DMS53 treated with DMSO at 0.1 percent for 48 hours (cell line): ENCODE data around the gene NMNAT1.
A peak's percentile ranks its signal among the peaks of the same experiment; 100 is the strongest.
"Not testable (repeated sequence)": the region's sequence is repeated elsewhere in the genome, so short reads cannot be mapped to it uniquely, and the experiment has no call there.

Experiments used
- DNase-seq: peaks from one replicate; lab custom pipeline; 2025; ENCODE audit not compliant: unreplicated experiment; lab: John Stamatoyannopoulos, UW

NMNAT1 gene

GRCh38 chr1:9917901-9918300, 25.4 kb upstream of the NMNAT1 start:
- no peak for DNase-seq

- DNase-seq, result no peak
Observed at GRCh38 chr1:9920606-9921005, 22.7 kb upstream of the NMNAT1 start.

DNA sequence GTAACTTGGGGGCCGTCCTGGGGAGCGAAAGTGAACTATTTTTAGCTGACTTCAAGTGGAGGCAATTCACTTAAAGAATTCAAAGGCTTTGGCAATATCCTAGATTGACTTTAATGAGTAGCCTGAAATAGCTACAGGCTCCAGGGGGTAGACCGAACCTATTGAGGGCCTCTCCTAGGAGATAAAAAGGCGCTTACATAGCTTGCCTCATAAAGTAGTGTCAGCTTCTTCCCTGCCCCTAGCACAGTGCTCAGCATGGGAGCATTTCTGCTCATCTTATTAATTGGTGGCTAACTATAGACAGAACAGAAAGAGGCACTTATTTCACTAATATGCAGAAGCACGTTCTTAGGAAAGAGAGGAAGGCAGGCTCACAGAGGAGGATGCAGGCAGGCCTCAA, 20.9 kb upstream of the NMNAT1 start:
- DNase-seq, result no peak

GRCh38 chr1:9927259-9927658, 16.0 kb upstream of the NMNAT1 start:
- DNase-seq, result no peak

DNA sequence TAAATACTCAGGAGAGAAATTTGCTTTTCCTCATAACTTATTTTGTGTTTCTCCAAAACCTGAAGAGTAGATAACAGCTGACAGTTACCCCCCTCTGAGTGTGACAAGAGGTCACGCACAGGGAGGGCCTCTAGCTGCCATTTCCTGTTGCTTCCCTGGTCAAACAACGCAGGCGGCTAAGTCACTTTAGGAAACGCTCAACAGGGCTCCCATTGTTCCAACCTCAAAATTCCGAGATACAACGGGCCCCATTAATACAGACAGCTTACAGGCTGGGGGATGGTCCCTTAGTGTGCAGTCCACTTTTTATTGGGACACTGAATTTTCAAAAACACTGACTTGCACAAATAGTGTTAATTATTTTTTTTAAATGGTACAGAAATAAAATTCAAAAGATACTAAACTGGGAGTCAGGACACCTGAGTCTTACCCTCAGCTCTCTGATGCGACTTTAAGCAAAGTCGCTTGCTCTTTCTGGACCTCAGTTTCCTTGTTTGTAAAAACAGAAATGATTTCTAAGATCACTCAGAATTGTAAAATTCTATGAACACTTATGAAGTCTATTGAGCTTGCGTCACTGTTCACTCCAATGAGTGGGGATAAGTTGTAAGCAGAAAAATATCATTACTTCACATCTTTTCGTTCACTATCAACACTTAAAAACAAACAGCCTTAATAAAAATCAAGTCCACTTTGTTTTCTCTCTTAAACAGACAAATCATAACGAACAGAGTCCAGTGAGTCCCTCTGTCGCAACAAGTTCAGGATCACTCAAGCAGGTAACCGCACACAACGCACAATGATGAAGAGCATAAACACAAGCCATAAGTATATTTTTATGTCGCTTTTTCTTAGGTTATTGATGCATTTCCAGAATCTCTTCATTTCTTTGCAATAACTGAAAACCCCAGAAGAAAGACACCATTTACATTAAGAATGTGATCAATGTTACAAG, 13.6 kb upstream of the NMNAT1 start:
- no peak for DNase-seq

DNA sequence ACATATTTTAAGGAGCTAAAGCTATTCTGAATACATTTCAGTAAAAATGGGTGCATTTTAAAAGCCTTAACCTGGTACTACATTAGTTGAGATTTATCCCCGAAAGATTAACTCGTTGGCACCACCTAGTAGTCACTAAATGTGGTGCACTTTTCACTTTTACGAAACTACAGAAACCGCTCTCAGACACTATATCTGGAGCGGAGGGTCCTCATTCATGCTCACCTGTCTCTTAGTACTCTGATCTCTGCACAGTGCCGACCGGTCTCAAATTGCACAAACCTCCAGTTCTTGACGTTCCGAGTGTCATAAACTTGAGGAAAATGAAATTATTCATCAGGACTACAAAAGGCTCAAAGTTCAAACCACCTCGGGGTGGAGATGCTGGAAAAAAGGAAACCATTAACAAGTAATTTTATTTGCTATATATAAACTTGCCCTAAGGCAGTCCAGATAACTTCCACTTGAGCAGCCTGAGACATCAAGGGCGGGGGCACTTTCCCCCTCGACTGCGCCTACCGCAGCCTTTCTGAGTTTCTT, 806 bp upstream of the NMNAT1 start:
- DNase-seq, result peak; percentile 35

DNA sequence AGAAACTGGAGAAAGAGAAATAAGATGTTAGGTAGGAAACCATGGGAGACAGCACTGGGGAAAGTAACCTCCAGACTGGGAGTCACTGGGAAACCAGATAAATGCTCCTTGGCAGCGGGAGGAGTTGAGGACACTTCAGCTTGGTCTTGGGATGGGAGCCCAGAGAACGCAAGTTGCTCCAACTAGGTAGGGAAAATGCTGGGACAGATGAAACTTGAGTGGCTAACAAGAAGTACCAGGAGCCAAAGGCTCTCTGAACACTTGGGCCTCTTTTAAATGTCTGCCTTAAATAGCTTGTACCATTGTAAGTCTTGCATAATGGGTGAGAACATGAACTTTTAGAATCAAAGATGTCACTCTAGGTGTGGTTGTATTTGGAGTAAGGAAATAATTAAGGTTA, 3.0 kb downstream of the NMNAT1 start:
- DNase-seq, result no peak

DNA sequence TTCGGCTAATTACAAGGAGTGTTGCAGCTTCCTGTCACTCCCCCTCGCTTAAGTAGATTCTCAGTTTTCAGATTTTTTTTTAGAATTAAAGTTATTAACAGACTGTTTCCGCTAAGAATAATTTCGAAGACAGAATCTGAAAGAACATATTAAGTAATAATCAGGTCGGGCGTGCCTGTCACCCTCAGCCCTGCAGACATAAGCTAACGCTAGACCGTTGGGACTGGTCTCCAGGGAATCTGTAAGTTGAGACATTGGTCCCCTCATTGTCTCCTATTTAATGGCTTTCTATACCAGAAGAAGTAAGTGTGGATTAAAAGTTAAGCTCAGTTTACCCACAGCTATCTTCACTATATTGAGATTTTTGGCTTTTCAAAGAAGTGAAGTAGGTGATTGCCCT, 14.5 kb downstream of the NMNAT1 start:
- DNase-seq, result no peak

DNA sequence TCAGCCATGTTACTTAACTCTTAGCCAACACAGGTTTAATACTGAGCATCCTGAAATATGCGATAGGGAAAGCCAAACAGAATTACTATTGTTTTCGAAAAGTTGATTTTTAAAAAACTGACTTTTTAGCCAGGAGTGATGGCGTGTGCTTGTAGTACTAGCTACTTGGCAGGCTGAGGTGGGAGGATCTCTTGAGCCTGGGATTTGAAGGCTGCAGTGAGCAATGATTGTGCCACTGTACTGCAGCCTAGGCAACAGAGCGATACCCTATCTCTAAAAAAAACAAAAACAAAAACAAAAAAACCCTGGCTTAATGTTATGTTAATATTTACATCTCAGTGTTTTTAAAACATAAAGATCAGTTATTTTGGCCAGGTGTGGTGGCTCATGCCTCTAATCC, 16.7 kb downstream of the NMNAT1 start:
- no peak for DNase-seq

DNA sequence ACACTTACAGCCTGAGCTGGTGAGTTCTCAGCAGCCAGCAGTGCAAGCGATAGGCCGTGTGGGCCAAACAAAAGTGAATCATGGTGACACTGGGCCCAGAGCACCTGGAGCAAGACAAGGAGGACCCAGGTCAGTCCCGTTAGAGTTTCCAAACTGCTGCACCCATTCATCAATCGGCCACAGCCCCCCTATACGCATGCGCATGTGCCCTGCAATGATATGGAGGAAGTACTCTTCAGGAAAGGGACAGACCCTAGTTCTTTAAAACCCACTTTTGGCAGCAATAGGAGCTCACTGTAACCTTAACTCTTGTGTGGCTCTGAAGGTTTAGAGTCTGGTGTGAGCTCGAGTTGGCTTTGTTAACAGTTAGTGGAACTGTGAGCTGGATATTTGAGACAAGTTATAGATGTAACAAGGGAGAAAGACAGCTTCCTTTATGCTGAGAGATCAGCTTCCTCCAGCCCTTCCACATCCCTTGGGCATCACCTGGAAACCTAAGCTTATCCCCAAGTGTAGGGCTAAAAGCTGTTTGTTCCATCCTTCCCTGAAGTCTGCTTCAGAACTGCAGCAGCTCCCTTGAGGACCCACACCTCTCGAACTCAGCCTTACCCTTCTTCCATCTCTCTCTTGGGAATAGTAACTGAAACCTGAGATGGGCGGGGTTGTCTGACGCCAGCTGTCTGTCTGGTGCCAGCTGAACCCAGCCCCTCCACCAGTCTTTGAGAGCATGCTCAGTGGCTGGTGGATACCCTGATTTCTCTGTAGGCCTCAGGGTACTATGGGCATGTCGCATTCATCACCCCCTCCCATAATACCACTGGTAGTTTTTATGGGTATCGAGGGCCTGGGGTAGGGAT, 17.7 kb downstream of the NMNAT1 start:
- DNase-seq, result no peak

DNA sequence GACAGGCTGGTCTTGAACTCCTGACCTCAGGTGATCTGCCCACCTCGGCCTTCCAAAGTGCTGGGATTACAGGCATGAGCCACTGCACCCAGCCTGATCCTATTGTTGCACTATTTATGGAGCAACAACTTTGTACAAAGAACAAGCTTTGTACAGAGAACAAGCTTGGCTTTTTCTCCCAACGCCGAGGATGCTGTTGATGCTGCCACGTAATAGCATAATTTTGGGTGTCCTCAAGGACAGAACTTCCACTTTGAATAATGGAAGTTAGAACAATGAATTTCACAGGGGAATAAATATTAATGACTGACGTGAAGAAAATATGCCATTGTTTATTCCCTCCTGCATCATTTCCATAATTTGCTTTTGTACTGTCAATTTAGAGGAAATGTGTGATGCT, 41.0 kb downstream of the NMNAT1 start:
- no peak for DNase-seq

DNA sequence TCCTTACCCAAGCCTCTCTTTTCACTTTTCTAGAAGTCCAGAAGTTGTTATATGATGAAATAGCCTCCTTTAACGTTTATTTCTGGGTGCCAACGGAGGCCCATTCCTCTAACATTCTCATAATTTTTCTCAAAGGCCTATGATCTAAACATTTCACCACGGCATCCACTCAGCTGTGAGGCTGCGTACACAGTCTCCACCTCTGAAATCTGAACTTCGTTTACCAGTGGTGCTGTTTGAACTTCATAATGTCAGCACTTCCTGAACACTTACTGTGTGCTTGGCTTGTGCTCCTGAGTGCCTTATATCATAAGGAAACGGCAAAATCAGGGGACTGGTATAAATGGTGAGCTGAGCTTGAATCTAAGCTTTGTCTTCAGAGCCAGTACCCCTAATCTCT, 41.7 kb downstream of the NMNAT1 start:
- DNase-seq, result no peak

DNA sequence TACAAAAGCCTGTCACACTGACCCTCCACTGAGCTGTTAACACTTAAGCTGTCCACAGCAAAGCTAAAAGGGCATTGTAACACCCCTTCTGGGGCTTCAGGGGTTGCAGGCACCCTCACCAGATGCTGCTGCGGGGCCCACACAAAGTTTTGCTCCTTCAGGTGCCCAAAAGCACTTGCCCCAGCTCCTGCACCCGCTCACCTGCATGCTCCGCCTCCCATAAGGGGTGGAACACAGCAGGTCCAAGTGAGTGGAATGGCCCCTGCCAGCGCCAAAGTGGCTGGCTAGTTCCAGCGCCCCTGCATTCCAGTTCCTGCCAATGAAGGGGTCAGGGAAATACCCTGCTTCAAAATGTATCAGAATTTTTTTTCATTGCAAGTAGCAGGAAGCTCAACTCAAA, 46.5 kb downstream of the NMNAT1 start:
- DNase-seq, result no peak

DNA sequence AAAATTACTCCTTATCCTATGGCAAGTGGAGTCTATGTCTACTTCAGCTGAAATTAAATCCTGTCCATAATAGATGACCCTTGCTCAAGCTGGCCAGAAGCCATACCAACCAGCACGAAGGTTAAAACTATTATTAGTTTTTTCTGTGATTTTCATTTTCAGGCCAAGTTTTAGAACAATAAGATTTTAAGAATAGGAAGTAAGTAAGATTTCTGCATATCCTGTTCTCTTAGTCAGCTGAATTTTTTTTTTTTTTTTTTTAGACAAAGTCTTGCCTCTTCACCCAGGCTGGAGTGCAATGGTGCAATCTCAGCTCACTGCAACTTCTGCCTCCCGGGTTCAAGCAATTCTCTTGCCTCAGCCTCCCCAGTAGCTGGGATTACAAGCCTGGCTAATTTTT, 47.7 kb downstream of the NMNAT1 start:
- DNase-seq, result no peak

GRCh38 chr1:9992910-9993309, 49.6 kb downstream of the NMNAT1 start:
- no peak for DNase-seq

DNA sequence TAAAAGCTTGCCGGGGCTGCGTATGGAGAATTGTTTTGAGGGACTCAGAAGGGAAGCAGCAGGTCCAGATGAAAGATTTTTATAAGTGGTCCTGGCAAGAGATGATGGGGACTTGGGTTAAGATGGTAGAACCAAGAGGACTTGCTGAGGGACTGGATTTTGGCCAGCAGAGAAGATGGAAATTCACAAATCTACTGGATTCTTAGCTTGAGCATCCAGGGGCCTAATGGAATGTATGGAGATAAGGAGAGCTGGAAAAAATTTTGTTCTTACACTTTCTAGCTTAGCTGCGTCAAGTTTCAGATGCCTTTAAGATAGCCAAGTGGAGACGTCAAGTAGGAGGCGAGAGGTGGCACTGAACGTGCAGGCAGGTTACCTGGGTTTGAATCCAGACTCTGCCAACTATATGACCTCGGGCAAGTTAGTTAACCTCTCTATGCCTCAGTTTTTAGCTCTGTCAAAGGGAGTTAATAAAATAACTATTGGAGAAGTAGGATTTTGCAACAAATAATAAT, 50.3 kb downstream of the NMNAT1 start:
- DNase-seq, result no peak

DNA sequence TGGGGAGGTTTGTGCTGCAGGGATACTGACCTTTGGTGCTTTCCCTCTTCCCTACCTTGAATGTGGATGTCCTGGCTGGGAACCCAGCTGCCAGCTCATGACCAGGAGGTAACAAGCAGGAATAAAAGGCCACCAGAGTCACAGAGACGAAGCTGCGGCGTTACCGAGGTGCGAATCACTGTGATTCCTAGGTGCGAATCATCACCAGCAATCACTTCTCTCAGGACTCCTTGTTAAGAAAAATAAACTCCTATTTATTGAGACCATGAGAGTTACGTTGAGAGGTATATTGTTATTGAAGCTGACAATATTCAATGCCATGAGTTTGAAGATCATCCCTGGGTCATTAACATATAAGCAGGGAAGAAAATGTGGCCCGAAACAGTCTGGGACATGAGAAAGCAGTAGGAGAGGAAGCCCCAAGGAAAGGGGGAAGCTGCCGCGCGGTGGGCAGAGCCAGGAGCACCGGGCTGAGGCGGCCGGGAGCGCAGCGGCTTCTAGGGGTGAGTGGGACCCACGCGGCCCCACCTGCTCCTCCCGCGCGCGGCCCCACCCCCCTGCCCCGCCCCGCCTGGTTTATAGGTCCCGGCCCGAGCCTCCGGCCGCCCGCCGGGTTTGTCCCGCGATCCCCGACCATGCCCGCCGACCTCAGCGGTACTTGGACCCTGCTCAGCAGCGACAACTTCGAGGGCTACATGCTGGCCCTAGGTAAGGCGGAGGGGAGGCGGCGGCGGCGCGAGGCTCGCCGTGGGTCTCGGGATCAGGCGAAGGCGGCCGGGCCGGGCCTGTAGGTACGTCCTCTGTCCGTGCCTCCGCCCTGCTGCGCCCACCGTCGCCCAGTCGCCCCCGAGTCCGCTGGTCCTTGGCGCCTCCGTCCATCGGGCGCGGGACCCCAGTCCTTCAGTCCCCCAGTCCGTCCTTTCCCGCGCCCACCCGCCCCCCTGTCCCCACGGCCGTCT, 53.6 kb downstream of the NMNAT1 start, which contains the start of gene RBP7:
Gene RBP7 (plus strand): TSS at position 605 of the 959 bp plus-strand sequence. CDS start 31 bp downstream, at position 636.
- no peak for DNase-seq

DNA sequence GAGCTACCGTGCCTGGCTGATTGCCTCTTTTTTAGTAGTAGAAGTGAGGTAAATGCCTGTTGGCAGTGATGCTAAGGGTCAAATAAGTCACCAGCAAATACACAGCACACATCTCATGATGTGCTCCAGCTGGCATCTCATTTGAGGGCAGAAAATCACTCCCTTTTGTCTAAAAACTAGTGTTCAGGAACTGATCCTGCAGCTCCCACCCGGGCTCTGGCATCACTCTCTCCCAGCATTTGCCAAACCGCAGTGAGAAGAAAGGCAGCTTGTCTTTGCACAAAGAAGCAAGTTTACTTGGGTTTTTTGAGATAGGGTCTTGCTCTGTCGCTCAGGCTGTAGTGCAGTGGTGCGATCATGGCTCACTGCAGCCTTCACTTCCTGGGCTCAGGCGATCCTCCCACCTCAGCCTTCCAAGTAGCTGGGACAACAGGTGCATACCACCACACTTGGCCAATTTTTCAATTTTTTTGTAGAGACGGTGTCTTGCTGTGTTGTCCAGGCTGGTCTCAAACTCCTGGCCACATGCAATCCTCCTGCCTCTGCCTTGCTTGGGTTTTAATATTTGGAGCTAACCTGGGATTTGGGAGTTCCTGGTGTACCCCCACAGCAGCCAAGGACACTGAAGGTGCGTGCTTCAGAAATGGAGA, 57.9 kb downstream of the NMNAT1 start:
- no peak for DNase-seq

DNA sequence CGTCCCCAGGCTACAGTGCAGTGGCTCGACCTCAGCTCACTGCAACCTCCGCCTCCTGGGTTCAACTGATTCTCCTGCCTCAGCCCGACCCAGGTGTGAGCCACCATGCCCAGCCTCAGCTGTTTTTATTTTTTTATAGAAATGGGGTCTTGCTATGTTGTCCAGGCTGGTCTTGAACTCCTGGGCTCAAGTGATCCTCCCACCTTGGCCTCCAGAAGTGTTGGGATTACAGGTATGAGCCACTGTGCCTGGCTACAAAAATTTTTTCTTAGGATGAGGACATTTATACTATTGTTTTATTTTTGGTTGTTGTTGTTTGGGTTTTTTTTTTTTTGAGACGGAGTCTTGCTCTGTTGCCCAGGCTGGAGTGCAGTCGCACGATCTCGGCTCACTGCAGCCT, 62.0 kb downstream of the NMNAT1 start:
- DNase-seq, result not testable (repeated sequence)

GRCh38 chr1:10007169-10007568, 63.9 kb downstream of the NMNAT1 start:
- no peak for DNase-seq
